IMR-90 (cell line): Measurements from ENCODE around the gene MUC21. TPM values are rescaled to one million over a fixed set of nuclear protein-coding genes. Genes with fewer than 3 reads are reported as not detected.

Experiments used
- ATAC-seq: fragments of 200-7000 bp; cut with Tn5 transposase; 2 replicates; pipeline ENCODE4 v1.9.1; 2020; ENCODE audit warnings: low read depth, mild to moderate bottlenecking, moderate library complexity
- BruUV-seq: library from RNA; stranded (reverse); fragments of 400-500 nt; replicated peaks from 2 replicates; lab custom pipeline; 2021; lab: Mats Ljungman, UMichigan
- CTCF ChIA-PET: fragments of 300-600 bp; formaldehyde crosslinking; extraction: SDS; loops from one replicate; lab custom pipeline; 2021; ENCODE audit warnings: antibody characterized with exemption; lab: Yijun Ruan, JAX
- POLR2A ChIA-PET: fragments of 300-600 bp; sonication (Branson Sonifier 250); formaldehyde crosslinking; loops from one replicate; lab custom pipeline; 2022; ENCODE audit warnings: antibody characterized with exemption; ENCODE audit not compliant: unreplicated experiment; lab: Charles Lee
- DNase-seq: peaks from one replicate; pipeline ENCODE4 v3.0.0; 2013
- H2AFZ ChIP-seq: replicated peaks from 2 replicates; pipeline ENCODE3; 2013; ENCODE audit warnings: low read length, mild to moderate bottlenecking; ENCODE audit not compliant: poor library complexity
- H2AK5ac ChIP-seq: 2 replicates; pipeline ENCODE4 v1.6.1; 2013; ENCODE audit warnings: low read depth, low read length, inconsistent platforms
- H2AK9ac ChIP-seq: replicated peaks from 2 replicates; pipeline ENCODE3; 2013; ENCODE audit warnings: mild to moderate bottlenecking, low read depth, low read length, moderate library complexity; ENCODE audit not compliant: poor library complexity
- H2BK120ac ChIP-seq: 2 replicates; pipeline ENCODE4 v1.6.1; 2013; ENCODE audit warnings: low read depth, low read length, inconsistent platforms
- H2BK15ac ChIP-seq: 3 replicates; pipeline ENCODE4 v1.6.1; 2013; ENCODE audit warnings: low read depth, low read length, inconsistent platforms
- H2BK20ac ChIP-seq: 2 replicates; pipeline ENCODE4 v1.6.1; 2013; ENCODE audit warnings: low read depth, mild to moderate bottlenecking, inconsistent platforms, low read length, moderate library complexity
- H2BK5ac ChIP-seq: 2 replicates; pipeline ENCODE4 v1.6.1; 2013; ENCODE audit warnings: mild to moderate bottlenecking, low read depth, low read length, inconsistent platforms; ENCODE audit not compliant: poor library complexity, severe bottlenecking
- H3K14ac ChIP-seq: replicated peaks from 2 replicates; pipeline ENCODE4 v1.6.1; 2013; ENCODE audit warnings: low read depth, low read length, inconsistent platforms
- H3K18ac ChIP-seq: 2 replicates; pipeline ENCODE4 v1.6.1; 2013; ENCODE audit warnings: low read depth, low read length, control low read depth
- H3K23ac ChIP-seq: 2 replicates; pipeline ENCODE4 v1.6.1; 2013; ENCODE audit warnings: low read depth, low read length, inconsistent platforms
- H3K27ac ChIP-seq: 2 replicates; pipeline ENCODE4 v1.5.1; 2013; ENCODE audit warnings: mild to moderate bottlenecking, control low read depth, low read length; ENCODE audit not compliant: insufficient read depth
- H3K27me3 ChIP-seq: 2 replicates; pipeline ENCODE4 v1.6.1; 2013; ENCODE audit warnings: low read length; ENCODE audit not compliant: control insufficient read depth, insufficient read depth
- H3K36me3 ChIP-seq: 2 replicates; pipeline ENCODE4 v1.6.1; 2013; ENCODE audit warnings: low read length, mixed read lengths; ENCODE audit not compliant: control insufficient read depth, insufficient read depth
- H3K4ac ChIP-seq: 2 replicates; pipeline ENCODE4 v1.6.1; 2013; ENCODE audit warnings: low read depth, low read length, inconsistent platforms
- H3K4me1 ChIP-seq: 2 replicates; pipeline ENCODE4 v1.6.1; 2013; ENCODE audit warnings: low read length, mixed read lengths; ENCODE audit not compliant: control insufficient read depth, insufficient read depth
- H3K4me2 ChIP-seq: 2 replicates; pipeline ENCODE4 v1.6.1; 2013; ENCODE audit warnings: low read depth, mild to moderate bottlenecking, control low read depth, low read length, moderate library complexity
- H3K4me3 ChIP-seq: 2 replicates; pipeline ENCODE4 v1.5.1; 2013; ENCODE audit warnings: low read depth, mild to moderate bottlenecking, control low read depth, low read length, moderate library complexity; ENCODE audit not compliant: insufficient read depth
- H3K56ac ChIP-seq: 2 replicates; pipeline ENCODE4 v1.6.1; 2013; ENCODE audit warnings: low read length, inconsistent platforms; ENCODE audit not compliant: insufficient read depth; ENCODE audit errors: extremely low read depth
- H3K79me1 ChIP-seq, 2 experiments: 2 replicates each; pipeline ENCODE4 v1.6.1; 2013; ENCODE audit warnings: low read length in 2 of 2, inconsistent platforms in 1 of 2, low read depth in 1 of 2
- H3K9ac ChIP-seq: 2 replicates; pipeline ENCODE4 v1.6.1; 2013; ENCODE audit warnings: low read depth, low read length, control low read depth
- H3K9me1 ChIP-seq: 2 replicates; pipeline ENCODE4 v1.6.1; 2013; ENCODE audit warnings: low read length, inconsistent platforms; ENCODE audit not compliant: insufficient read depth
- H3K9me3 ChIP-seq: 2 replicates; pipeline ENCODE4 v1.6.1; 2013; ENCODE audit warnings: low read length; ENCODE audit not compliant: control insufficient read depth, insufficient read depth
- H4K20me1 ChIP-seq: 2 replicates; pipeline ENCODE4 v1.6.1; 2013; ENCODE audit warnings: low read length, inconsistent platforms; ENCODE audit not compliant: insufficient read depth
- H4K5ac ChIP-seq: 2 replicates; pipeline ENCODE4 v1.6.1; 2013; ENCODE audit warnings: mild to moderate bottlenecking, low read depth, low read length, control low read depth
- H4K8ac ChIP-seq, 2 experiments: 2 replicates each; pipeline ENCODE4 v1.6.1; 2013; ENCODE audit warnings: low read depth in 2 of 2, low read length in 2 of 2, control low read depth in 1 of 2, inconsistent platforms in 1 of 2
- H4K91ac ChIP-seq: 2 replicates; pipeline ENCODE4 v1.6.1; 2013; ENCODE audit warnings: low read depth, low read length, inconsistent platforms; ENCODE audit not compliant: insufficient read depth
- CEBPB ChIP-seq: IDR thresholded peaks from 2 replicates; pipeline ENCODE4 v1.6.1; 2012; ENCODE audit warnings: low read depth, low read length, improper control_type of control experiment
- CTCF ChIP-seq: conservative IDR thresholded peaks from 2 replicates; pipeline ENCODE4 v1.5.1; 2012; ENCODE audit warnings: mild to moderate bottlenecking, low read depth, low read length, improper control_type of control experiment
- MAZ ChIP-seq: IDR thresholded peaks from 2 replicates; pipeline ENCODE4 v1.6.1; 2012; ENCODE audit warnings: low read depth, mild to moderate bottlenecking, low read length, improper control_type of control experiment, moderate library complexity, borderline replicate concordance
- RAD21 ChIP-seq: IDR thresholded peaks from 2 replicates; pipeline ENCODE4 v1.6.1; 2012; ENCODE audit warnings: low read length, improper control_type of control experiment
- WGBS, 2 experiments: methylation state at CpG; one replicate each; pipeline versions ENCODE4 v1.1.5 to v1.1.7; 2013; ENCODE audit warnings: missing lambda C conversion rate in 2 of 2; ENCODE audit not compliant: insufficient read length in 1 of 2; ENCODE audit errors: extremely low coverage in 2 of 2; 5-methylcytosine and 5-hydroxymethylcytosine counted together
- dilution Hi-C: fragments of 300-500 bp; cut with HindIII; formaldehyde crosslinking; loops from one replicate; pipeline ENCODE4 v1.14.3; 2018; ENCODE audit warnings: low sequenced_read_pairs; ENCODE audit not compliant: unreplicated experiment
- in situ Hi-C: fragments of 300-500 bp; cut with MboI; formaldehyde crosslinking; loops from 3 replicates; pipeline ENCODE4 v1.14.3; 2019; ENCODE audit warnings: low sequenced_read_pairs, inconsistent platforms, mixed read lengths
- intact Hi-C: fragments of 100-400 bp; cut with micrococcal nuclease; formaldehyde crosslinking; loops from 2 replicates; pipeline ENCODE4 v1.10.0; 2022
- polyA plus RNA-seq, 3 experiments: library from polyadenylated mRNA; depleted of rRNA; stranded (reverse); fragments of >200 nt; gene quantifications; 2 replicates each; pipeline ENCODE4 v1.2.3, GENCODE V29; 2012; ENCODE audit warnings: low replicate concordance in 1 of 3
- total RNA-seq: library from RNA; depleted of rRNA; stranded (reverse); fragments of >200 nt; gene quantifications from 2 replicates; pipeline ENCODE4 v1.2.3, GENCODE V29; 2012

Gene MUC21
- total and polyA plus RNA-seq, 2 of the 4 experiments (the other 2 are of a cell fraction): not detected

GRCh38 chr6:30981942-30982772, 1.4 kb upstream of the MUC21 start:
- H4K91ac ChIP-seq: no peak overlapping the region
- BruUV-seq: no TSS peak
- no peak overlapping the region for H2BK5ac ChIP-seq
- no peaks in the 10 kb centered on the region; the same call in 1 of the 2 replicates for H4K20me1 ChIP-seq
- no peak overlapping the region for H2BK20ac ChIP-seq
- no peaks in the 10 kb centered on the region for H3K9me1 ChIP-seq
- peaks cover 6% of the 10 kb centered on the region; the same call in 1 of the 2 replicates for H3K4me1 ChIP-seq
- no peak overlapping the region for H3K56ac ChIP-seq
- dilution Hi-C loops (no loop called here), in situ Hi-C loops (no loop called here), intact Hi-C loops (no loop called here)
- H3K23ac ChIP-seq: no peak overlapping the region
- H4K5ac ChIP-seq: no peak overlapping the region
- H3K27me3 ChIP-seq: peaks cover 21% of the 10 kb centered on the region
- no peak overlapping the region for H2BK120ac ChIP-seq
- H3K79me1 ChIP-seq: no peaks in the 10 kb centered on the region
- H2AK5ac ChIP-seq: no peak overlapping the region
- CTCF ChIA-PET: interaction anchor here (0.6 to 1.2 kb wide), 3 partner anchors 21 to 391 kb away, joined by 3 to 12 read pairs (median 4); no protein-coding TSS in a partner anchor
- no peaks in the 10 kb centered on the region for H3K9me3 ChIP-seq
- WGBS, 2 experiments: 15% methylated on average over 8 of the region's 13 CpGs; no CpG with 5 or more reads in 1 of the 2 experiments
- peak overlapping the region; percentile 17; the same call in 1 of the 2 replicates for H3K4me3 ChIP-seq
- peak overlapping the region; percentile 17 for H2AK9ac ChIP-seq
- H3K27ac ChIP-seq: no peak overlapping the region
- peak overlapping the region; percentile 71 for H3K4me2 ChIP-seq
- POLR2A ChIA-PET: no interaction called here
- H3K36me3 ChIP-seq: no peaks in the 10 kb centered on the region
- peak overlapping the region; percentile 79 for H2AFZ ChIP-seq
- no peak overlapping the region for H3K4ac ChIP-seq
- H3K18ac ChIP-seq: no peak overlapping the region
- no peak overlapping the region for H3K9ac ChIP-seq
- no peak overlapping the region; the same call in 1 of the 2 replicates for H3K14ac ChIP-seq
- H4K8ac ChIP-seq: no peak overlapping the region
- ATAC-seq (peak; percentile 97), DNase-seq (peak; percentile 81)
- no peak overlapping the region for H2BK15ac ChIP-seq
- TF ChIP-seq RAD21 (peak; percentile 24), CEBPB (no peak), MAZ (no peak), CTCF (peak; percentile 12; the same call in 1 of the 2 replicates)
